ENCODE data around the gene CDH2.

GRCh38 chr18:27991391-27991790, 185.5 kb downstream of the CDH2 start:
- TF ChIP-seq POLR2AphosphoS5 (IDR thresholded peaks at IDR 0.05; ENCODE audit: low read depth, low read length) = no peak
- TF ChIP-seq CTCF (IDR thresholded peaks at IDR 0.05) = no peak
- TF ChIP-seq REST (IDR thresholded peaks at IDR 0.05; ENCODE audit: insufficient read depth in 1 of 2, low read depth in 2 of 2, low read length in 1 of 2) = no peak
